Activated CD4-positive, alpha-beta T cell treated with anti-CD3 and anti-CD28 coated beads, Interleukin-2, amount 50 U/mL, for 4 hours (primary cell): ENCODE measurements around the gene SIRT1.
"Not testable (repeated sequence)": the region's sequence is repeated elsewhere in the genome, so short reads cannot be mapped to it uniquely, and the experiment has no call there.

Experiments
- DNase-seq, 2 experiments: peaks; one replicate each; pipeline ENCODE4 v3.0.0-alpha.2; 2020

The SIRT1 gene

GRCh38 chr10:67878133-67878532, 6.3 kb upstream of the SIRT1 start:
- no peak for DNase-seq

- DNase-seq: no peak
Observed at GRCh38 chr10:67883710-67884312, 645 bp upstream of the SIRT1 start.

- peak; percentile 60 to 64 for DNase-seq
Observed at GRCh38 chr10:67884842-67885670, 600 bp downstream of the SIRT1 start.

- no peak for DNase-seq
Observed at GRCh38 chr10:67893637-67894036, 9.2 kb downstream of the SIRT1 start.

GRCh38 chr10:67903581-67903980, 19.1 kb downstream of the SIRT1 start:
- no peak for DNase-seq

- DNase-seq: no peak
Observed at GRCh38 chr10:67912331-67912946, 28.0 kb downstream of the SIRT1 start.

- DNase-seq: no peak
Observed at GRCh38 chr10:67914777-67915340, 30.4 kb downstream of the SIRT1 start.

GRCh38 chr10:67917169-67917568, 32.7 kb downstream of the SIRT1 start:
- no peak for DNase-seq

- no peak for DNase-seq
Observed at GRCh38 chr10:67917679-67918078, 33.2 kb downstream of the SIRT1 start.

- no peak for DNase-seq
Observed at GRCh38 chr10:67921065-67921464, 36.6 kb downstream of the SIRT1 start.

- no peak for DNase-seq
Observed at GRCh38 chr10:67923551-67923950, 39.1 kb downstream of the SIRT1 start.

- no peak for DNase-seq
Observed at GRCh38 chr10:67924136-67924535, 39.7 kb downstream of the SIRT1 start.

- no peak for DNase-seq
Observed at GRCh38 chr10:67925449-67926005, 41.1 kb downstream of the SIRT1 start.

- DNase-seq: no peak
Observed at GRCh38 chr10:67926951-67927350, 42.5 kb downstream of the SIRT1 start.

GRCh38 chr10:67933199-67933598, 48.7 kb downstream of the SIRT1 start:
- DNase-seq: no peak

GRCh38 chr10:67934336-67934735, 49.9 kb downstream of the SIRT1 start:
- DNase-seq: no peak

- no peak for DNase-seq
Observed at GRCh38 chr10:67935223-67935622, 50.8 kb downstream of the SIRT1 start.

- no peak for DNase-seq
Observed at GRCh38 chr10:67936416-67936815, 52.0 kb downstream of the SIRT1 start.

- DNase-seq: no peak
Observed at GRCh38 chr10:67943917-67944316, 59.5 kb downstream of the SIRT1 start.

- DNase-seq: no peak
Observed at GRCh38 chr10:67955614-67956013, 71.2 kb downstream of the SIRT1 start.

- no peak for DNase-seq
Observed at GRCh38 chr10:67959839-67960476, 75.5 kb downstream of the SIRT1 start.

- DNase-seq: no peak
Observed at GRCh38 chr10:67965456-67965855, 81.0 kb downstream of the SIRT1 start.

GRCh38 chr10:67966035-67966434, 81.6 kb downstream of the SIRT1 start:
- DNase-seq: not testable (repeated sequence)
